GM12872 (cell line): ENCODE results near the gene CPLANE2.

ENCODE experiments used
- CTCF ChIP-seq: IDR thresholded peaks from 3 replicates; pipeline ENCODE4 v1.5.1; 2011; ENCODE audit warnings: low read depth, mild to moderate bottlenecking, low read length, moderate library complexity; ENCODE audit not compliant: insufficient read depth

Gene CPLANE2

GRCh38 chr1:16253332-16253922 is 16.4 kb upstream of the CPLANE2 start:
- TF ChIP-seq CTCF = no peak

- no peak for TF ChIP-seq CTCF
These were observed 15.9 kb upstream of the CPLANE2 start for GRCh38 chr1:16252912-16253311.

- no peak for TF ChIP-seq CTCF
These were observed 14.4 kb upstream of the CPLANE2 start for GRCh38 chr1:16251381-16251780.

GRCh38 chr1:16250524-16251251 is 13.7 kb upstream of the CPLANE2 start:
- TF ChIP-seq CTCF = no peak

GRCh38 chr1:16249596-16250241 is 12.7 kb upstream of the CPLANE2 start:
- no peak for TF ChIP-seq CTCF

GRCh38 chr1:16248603-16249516 is 11.9 kb upstream of the CPLANE2 start:
- TF ChIP-seq CTCF = no peak

GRCh38 chr1:16248007-16248436 is 11.0 kb upstream of the CPLANE2 start:
- no peak for TF ChIP-seq CTCF
